ENCODE results near the gene LCN9. TPM values are rescaled to one million over a fixed set of nuclear protein-coding genes. Genes with fewer than 3 reads are reported as not detected.

LCN9 gene
- total RNA-seq, 1 experiment from 2014 or later, result 0.52 TPM

DNA sequence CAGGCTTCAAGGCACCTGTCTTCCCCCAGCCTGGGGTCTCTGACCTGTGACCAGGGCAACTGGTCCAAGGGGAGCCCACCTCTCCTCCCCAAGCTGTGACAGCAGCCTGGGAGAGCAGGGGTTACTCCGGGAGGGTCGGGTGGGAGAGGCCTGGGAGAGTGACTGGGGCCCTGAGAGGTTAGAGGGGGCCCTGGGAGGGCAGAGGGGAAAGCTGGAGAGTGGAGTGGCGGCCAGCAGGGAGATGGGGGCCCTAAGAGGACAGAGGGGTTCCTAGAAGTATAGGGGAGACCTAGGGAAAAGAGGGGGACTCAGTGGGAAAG is 302 bp downstream of the LCN9 start:
- Histone ChIP-seq H2BK15ac (ENCODE audit: low read depth, low read length) (no peak overlapping the region), H3K23me2 (ENCODE audit: insufficient read length, low read depth, low read length, poor library complexity, severe bottlenecking) (no peaks in the 10 kb centered on the region), H2AK5ac (ENCODE audit: insufficient read length, low read length) (no peak overlapping the region), H2BK12ac (ENCODE audit: insufficient read length, low read depth, low read length) (no peak overlapping the region), H4K91ac (ENCODE audit: insufficient read length, low read depth, low read length) (no peak overlapping the region), H4K20me1 (ENCODE audit: control insufficient read depth, insufficient read depth, insufficient read length) (peaks cover 2% of the 10 kb centered on the region), H2BK5ac (ENCODE audit: insufficient read length, low read length) (no peak overlapping the region), H4K8ac (replicated peaks; ENCODE audit: insufficient read length, low read depth, low read length) (no peak overlapping the region), H3K79me1 (ENCODE audit: insufficient read depth, low read depth, low read length, poor library complexity, severe bottlenecking) (no peaks in the 10 kb centered on the region), H3K27ac (ENCODE audit: insufficient read length, low read depth, low read length) (no peak overlapping the region), H3K9me3 (ENCODE audit: control insufficient read depth, low read depth, low read length) (peaks cover under 1% of the 10 kb centered on the region), H3K79me2 (ENCODE audit: insufficient read depth, low read length) (no peaks in the 10 kb centered on the region), H2BK20ac (ENCODE audit: low read depth, low read length, poor library complexity, severe bottlenecking) (no peak overlapping the region), H3T11ph (ENCODE audit: low read length) (no peak overlapping the region), H3K23ac (ENCODE audit: insufficient read length, low read depth, low read length) (no peak overlapping the region), H3K9ac (ENCODE audit: extremely low read depth, insufficient read length, low read length) (no peak overlapping the region), H4K5ac (ENCODE audit: insufficient read length, low read depth, low read length) (no peak overlapping the region), H3K4ac (ENCODE audit: low read depth, low read length) (no peak overlapping the region), H3K14ac (ENCODE audit: insufficient read depth, low read length) (no peak overlapping the region), H2BK120ac (ENCODE audit: low read depth, low read length, poor library complexity, severe bottlenecking) (no peak overlapping the region), H3K4me2 (ENCODE audit: insufficient read depth, insufficient read length, low read length) (no peak overlapping the region), H3K56ac (ENCODE audit: insufficient read length, low read depth, low read length) (no peak overlapping the region), H3K18ac (ENCODE audit: insufficient read length, low read depth, low read length) (no peak overlapping the region), H2AFZ (ENCODE audit: low read length) (no peak overlapping the region), H3K4me1 (ENCODE audit: insufficient read depth, low read length) (no peaks in the 10 kb centered on the region), H3K27me3 (ENCODE audit: insufficient read depth, low read length) (no peaks in the 10 kb centered on the region)
- no peaks in the 10 kb centered on the region; the same call in 1 of the 2 replicates for H3K27me3 Mint-ChIP-seq (ENCODE audit: low read depth)
- no peak overlapping the region; a peak in 1 of 7 replicates for H3K27ac Mint-ChIP-seq
- DNase-seq, result no peak
- no CpG with 5 or more reads among the region's 3 CpGs for WGBS (ENCODE audit: extremely low coverage, insufficient read length, low lambda C conversion rate)
- H3K9me3 Mint-ChIP-seq, result peaks cover 2% of the 10 kb centered on the region in 2 experiments
- peaks cover 2 to 21% (median 4%) of the 10 kb centered on the region in 3 experiments for H3K36me3 Mint-ChIP-seq (ENCODE audit: insufficient read depth in 1 of 3, low read depth in 3 of 3)
- TF ChIP-seq, protein P1, sequence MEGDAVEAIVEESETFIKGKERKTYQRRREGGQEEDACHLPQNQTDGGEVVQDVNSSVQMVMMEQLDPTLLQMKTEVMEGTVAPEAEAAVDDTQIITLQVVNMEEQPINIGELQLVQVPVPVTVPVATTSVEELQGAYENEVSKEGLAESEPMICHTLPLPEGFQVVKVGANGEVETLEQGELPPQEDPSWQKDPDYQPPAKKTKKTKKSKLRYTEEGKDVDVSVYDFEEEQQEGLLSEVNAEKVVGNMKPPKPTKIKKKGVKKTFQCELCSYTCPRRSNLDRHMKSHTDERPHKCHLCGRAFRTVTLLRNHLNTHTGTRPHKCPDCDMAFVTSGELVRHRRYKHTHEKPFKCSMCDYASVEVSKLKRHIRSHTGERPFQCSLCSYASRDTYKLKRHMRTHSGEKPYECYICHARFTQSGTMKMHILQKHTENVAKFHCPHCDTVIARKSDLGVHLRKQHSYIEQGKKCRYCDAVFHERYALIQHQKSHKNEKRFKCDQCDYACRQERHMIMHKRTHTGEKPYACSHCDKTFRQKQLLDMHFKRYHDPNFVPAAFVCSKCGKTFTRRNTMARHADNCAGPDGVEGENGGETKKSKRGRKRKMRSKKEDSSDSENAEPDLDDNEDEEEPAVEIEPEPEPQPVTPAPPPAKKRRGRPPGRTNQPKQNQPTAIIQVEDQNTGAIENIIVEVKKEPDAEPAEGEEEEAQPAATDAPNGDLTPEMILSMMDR (conservative IDR thresholded peaks at IDR 0.05), result no peak
- peaks cover 9 to 14% of the 10 kb centered on the region in 2 experiments for H3K4me1 Mint-ChIP-seq
- no peak overlapping the region for H3K4me3 Mint-ChIP-seq
